GM21367 (cell line): ENCODE data around the gene IL6.
"Not testable (repeated sequence)": the region's sequence is repeated elsewhere in the genome, so short reads cannot be mapped to it uniquely, and the experiment has no call there.

Experiments
- ATAC-seq: cut with Tn5 transposase; IDR thresholded peaks from one replicate; pipeline ENCODE4 v1.9.1; 2021; ENCODE audit not compliant: unreplicated experiment

IL6 gene

GRCh38 chr7:22726907-22727713 is at the start of gene IL6:
Gene IL6, plus strand, starts transcription at chr7:22727200. Its CDS starts 63 bp downstream, at chr7:22727263.
- no peak for ATAC-seq

DNA sequence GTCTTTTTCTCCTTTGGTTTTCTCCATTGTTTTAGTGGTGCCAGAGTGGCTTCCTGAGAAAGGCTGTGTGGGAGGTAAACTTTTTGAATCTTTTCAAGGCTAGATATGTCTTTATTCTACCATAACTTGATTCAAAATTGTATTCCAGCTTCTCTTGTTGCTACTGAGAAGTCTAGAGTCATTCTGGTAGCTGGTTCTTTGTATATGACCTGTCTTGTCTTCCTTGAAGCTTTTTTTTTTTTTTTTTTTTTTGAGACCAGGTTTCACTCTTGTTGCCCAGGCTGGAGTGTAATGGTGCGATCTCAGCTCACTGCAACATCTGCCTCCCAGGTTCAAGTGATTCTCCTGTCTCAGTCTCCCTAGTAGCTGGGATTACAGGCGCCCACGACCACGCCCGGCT is 49.7 kb upstream of the IL6 start:
- ATAC-seq = not testable (repeated sequence)

- no peak for ATAC-seq
Observed at GRCh38 chr7:22677680-22678079, 49.3 kb upstream of the IL6 start.

DNA sequence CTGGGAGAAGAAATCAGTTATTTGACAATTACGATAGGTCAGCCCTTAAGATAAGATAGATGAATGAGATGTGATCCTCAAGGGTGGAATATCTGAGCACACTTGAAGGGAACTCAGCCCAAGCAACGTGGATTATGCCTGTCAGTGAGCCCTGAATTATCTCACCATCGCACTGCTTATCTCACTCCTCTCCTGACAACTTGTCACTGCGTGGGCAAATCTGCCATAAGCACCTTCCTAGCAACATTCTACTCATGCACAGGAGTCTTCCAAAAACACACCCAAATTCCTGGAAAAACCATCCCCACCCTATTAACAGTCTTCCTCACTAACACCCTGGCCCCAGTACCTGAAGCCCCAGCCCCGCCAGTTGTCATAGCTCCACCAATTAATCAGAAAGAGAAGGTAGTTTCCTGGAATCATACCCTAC is 46.5 kb upstream of the IL6 start:
- no peak for ATAC-seq

- ATAC-seq = no peak
Observed at GRCh38 chr7:22681312-22681711, 45.7 kb upstream of the IL6 start.

DNA sequence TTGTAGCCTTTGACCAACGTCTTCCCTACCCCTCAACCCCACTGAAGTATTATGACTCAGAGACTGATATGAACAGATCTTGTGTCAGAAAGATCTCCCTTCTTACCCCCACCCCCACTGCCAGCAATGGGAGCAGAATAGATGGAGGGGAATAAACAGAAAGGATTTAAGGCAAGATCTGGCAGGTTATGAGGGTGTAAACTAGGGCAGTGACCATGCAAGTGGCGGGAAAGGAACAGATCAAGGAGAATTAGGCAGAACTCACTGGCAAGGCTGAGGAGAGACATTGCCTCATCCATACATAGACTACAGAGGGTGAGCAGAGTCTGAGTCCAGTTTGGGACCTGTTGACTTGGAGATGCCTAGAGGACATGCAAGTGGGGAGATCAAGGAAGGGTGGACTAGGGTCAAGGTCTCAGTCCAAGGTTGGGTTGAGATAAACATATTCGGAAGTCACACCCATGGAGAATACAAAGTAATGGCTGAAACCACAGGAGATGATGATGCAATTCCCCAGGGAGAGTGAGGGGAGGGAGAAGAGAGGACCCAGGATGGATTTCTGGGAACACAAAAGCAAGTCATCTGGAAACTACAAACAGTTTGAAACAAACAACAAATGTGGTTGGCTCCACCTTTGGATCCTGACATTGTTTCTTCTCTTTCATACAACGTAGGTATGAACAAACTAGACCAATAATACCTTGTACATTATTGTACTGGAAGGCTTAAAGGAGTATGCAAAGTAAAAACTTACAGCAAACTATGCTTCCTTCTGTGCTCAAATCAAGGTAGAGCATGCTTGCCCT is 44.9 kb upstream of the IL6 start:
- no peak for ATAC-seq

DNA sequence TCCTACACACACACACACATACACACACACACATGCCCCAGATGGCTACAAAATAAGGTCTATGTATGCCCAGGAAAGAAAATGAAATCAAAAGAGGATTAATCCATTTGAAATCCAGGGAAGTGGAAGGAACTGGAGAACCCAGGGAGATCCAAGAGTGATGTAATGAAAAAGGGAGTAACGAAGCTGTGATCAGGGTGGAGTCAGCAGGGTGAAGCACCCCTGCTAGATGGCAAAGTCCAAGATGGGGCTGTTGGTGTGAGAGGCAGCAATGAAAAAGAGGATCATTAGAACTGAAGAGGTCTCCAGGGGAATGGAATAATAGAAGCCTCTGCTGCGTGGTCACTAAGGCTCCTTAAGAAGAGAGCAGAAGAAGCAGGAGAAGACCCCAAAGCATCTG is 43.6 kb upstream of the IL6 start:
- no peak for ATAC-seq

- no peak for ATAC-seq
Observed at GRCh38 chr7:22686620-22687019, 40.4 kb upstream of the IL6 start.

DNA sequence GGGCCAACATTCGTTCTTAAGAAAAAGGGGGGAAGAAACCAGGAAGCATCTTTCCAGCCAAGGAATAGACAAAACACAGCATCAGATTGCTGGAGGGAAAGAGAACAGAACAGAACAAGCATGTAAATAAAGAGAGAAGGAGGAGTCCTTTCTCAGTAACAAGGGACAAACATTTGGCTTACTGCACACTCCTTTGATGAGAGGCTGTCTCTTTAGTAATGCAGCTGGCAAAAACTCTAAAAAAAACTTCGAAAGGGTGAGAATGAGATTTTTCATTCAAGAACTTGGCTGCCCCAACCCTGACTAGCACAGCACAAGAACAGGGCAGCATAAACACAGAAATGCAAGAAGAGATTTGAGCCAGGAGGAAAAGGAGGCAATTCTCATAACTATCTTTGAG is 38.9 kb upstream of the IL6 start:
- ATAC-seq = no peak

DNA sequence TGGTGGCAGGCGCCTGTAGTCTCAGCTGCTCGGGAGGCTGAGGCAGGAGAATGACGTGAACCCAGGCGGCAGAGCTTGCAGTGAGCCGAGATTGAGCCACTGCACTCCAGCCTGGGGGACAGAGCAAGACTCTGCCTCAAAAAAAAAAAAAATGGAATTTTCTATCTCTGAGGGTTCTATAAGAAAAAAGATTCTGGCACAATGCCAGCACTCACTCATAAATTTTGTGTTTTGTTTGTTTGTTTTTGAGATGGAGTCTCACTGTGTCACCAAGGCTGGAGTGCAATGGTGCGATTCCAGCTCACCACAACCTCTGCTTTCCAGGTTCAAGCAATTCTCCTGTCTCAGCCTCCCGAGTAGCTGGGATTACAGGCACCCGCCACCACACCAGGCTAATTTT is 38.1 kb upstream of the IL6 start:
- not testable (repeated sequence) for ATAC-seq

GRCh38 chr7:22694597-22695207 is 32.3 kb upstream of the IL6 start:
- ATAC-seq = peak; percentile 49

DNA sequence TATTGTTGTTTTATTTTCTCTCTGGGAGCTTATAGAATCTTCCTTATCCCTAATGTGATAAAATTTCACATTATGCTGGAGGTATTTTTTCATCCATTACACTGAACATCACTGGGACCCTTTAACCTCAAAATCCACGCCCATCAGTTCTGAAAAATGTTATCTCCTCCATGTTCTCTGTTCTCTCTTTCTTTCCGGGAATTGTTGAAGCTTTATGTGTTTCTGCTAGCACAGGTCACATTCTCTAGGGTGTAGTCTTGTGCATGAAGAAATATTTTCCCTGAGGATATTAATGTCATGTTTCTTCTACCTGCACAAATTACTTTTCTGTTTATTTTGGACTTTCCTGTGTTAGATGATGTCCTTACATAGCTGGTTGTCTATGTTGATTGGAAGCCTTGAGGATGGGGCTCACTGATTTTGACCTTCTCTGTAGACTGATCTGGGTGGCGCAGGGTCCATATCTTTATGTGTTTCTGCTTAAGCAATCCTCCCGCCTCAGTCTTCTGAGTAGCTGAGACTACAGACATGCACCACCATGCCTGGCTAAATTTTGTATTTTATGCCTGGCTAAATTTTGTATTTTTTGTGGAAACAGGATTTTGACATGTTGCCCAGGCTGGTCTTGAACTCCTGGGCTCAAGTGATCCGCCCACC is 31.4 kb upstream of the IL6 start:
- no peak for ATAC-seq

DNA sequence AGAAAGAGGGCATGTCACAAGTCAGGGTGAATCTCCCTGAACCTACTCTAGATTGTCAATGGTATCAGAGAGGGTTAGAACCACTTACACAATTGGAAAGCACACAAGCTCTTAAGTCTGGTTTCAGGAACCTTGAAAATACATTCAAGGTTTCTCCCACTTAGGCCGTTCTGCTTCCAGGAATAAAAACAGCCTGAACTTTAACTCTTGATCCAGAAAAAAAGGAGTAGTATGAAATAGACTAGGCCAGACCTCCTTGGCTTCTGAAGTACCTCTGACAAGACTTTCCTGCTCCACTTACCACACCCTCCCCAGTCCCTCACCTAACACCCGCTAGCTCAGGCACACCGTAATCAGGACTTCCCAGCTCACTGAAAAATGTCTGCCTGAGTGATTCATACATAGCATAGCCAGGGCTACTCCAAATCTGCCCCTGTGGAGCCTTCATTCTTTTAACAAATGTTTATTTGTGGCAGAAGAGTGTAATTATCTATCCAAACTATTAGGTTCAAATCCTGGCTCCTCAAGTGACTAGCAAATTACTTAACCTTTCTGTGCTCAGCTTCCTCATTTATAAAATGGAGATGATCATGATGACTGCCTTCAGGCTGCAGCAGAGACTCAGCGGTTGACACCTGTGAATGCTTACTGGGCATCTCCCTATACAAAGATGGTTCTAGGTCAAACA is 30.3 kb upstream of the IL6 start:
- no peak for ATAC-seq

DNA sequence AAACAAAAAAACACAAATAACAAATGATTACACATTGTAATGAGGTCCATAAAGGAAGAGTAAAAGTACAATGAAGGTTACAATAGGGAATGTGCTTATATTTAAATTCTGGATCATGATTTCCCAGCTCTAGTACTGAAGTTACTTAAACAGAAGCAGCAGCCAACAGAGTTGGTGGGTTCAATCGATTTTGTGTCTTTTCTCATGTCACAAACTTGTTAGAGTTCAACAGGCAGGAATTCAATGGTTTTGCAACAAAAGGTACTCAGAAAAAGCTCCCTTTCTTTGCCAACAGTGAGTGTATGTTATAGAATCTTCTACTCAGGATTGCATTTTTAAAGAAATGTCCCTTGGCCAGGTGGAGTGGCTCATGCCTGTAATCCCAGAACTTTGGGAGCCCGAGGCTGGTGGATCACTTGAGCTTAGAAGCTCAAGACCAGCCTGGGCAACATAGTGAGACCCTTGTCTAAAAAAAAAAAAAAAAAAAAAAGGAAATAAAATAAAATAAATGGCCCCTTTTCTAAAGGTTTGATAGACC is 29.6 kb upstream of the IL6 start:
- no peak for ATAC-seq

GRCh38 chr7:22697876-22698606 is 29.0 kb upstream of the IL6 start:
- peak; percentile 64 for ATAC-seq

GRCh38 chr7:22698767-22699166 is 28.2 kb upstream of the IL6 start:
- ATAC-seq = no peak

DNA sequence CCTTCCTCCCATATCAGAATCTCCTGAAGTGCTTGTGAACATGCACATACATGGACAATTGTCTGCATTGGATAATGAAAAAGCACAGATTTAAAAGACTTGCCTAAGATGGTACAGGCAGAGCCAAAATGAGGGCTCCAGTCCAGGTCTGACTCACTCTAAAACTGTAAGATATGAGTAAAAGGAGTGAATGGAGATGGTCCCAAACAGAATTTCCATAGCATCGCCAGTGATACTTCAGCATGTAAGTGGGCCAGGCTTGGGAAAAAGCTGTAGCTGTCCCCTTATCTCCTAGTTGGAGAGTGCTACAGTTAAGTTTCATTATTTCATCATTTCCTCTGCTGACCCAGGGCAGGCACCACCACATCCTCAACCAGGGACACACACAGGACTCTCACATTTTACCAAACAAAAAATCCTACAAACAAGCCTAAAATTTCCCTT is 26.4 kb upstream of the IL6 start:
- no peak for ATAC-seq

DNA sequence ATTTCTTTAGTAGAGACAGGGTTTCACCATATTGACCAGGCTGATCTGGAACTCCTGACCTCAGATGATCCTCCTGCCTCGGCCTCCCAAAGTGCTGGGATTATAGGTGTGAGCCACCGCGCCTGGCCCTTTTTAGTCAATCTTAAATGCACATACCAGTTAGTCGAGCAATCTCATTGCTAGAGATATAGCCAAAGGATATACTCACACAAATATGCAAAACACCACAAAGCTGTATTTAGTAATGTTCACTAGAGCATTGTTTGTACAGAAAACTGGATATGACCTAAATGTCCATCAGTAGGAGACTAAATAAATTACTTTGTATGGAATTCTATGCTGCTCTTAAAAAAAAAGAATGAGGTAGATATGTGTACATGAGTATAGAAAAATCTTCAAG is 24.5 kb upstream of the IL6 start:
- ATAC-seq = no peak

DNA sequence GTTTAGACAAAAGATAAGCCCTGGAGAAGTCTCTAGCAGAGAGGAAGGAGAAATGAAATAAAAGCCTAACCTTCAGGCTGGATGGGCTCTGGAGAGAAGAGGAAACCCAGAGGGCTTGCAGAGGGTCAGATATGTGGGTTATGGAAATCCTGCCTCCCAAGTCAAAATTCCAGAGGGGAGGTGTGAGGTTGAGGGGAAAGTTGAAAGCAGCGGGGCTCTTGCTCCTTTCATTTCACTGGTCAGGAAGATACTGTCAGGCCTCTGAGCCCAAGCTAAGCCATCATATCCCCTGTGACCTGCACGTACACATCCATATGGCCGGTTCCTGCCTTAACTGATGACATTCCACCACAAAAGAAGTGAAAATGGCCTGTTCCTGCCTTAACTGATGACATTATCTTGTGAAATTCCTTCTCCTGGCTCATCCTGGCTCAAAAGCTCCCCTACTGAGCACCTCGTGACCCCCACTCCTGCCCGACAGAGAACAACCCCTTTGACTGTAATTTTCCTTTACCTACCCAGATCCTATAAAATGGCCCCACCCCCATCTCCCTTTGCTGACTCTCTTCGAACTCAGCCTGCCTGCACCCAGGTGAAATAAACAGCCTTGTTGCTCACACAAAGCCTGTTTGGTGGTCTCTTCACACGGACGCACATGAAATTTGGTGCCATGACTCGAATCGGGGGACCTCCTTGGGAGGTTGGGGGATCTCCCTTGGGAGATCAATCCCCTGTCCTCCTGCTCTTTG is 23.7 kb upstream of the IL6 start:
- not testable (repeated sequence) for ATAC-seq
